Measurements from ENCODE around the gene CCL16.

Gene CCL16

GRCh38 chr17:35934760-35935159, 46.5 kb downstream of the CCL16 start:
- no peak for DNase-seq

- no peak for DNase-seq
These were observed 48.7 kb downstream of the CCL16 start for GRCh38 chr17:35932586-35932985.

GRCh38 chr17:35931794-35932425, 49.4 kb downstream of the CCL16 start:
- no peak for DNase-seq

GRCh38 chr17:35930211-35931065, 50.9 kb downstream of the CCL16 start, which contains the start of gene RDM1:
Gene RDM1 (minus strand): TSS chr17:35930773. CDS start chr17:35930727, 46 bp downstream.
- DNase-seq = peak; percentile 66

GRCh38 chr17:35927714-35928113, 53.6 kb downstream of the CCL16 start:
- no peak for DNase-seq

Measured in DMS79 (cell line).